HG03175 (cell line): ENCODE measurements around the gene HMGXB3.
"Not testable (repeated sequence)": the region's sequence is repeated elsewhere in the genome, so short reads cannot be mapped to it uniquely, and the experiment has no call there.

Experiments
- ATAC-seq: cut with Tn5 transposase; IDR thresholded peaks from one replicate; pipeline ENCODE4 v1.9.1; 2021; ENCODE audit warnings: mild to moderate bottlenecking, moderate library complexity; ENCODE audit not compliant: unreplicated experiment

Gene HMGXB3

DNA sequence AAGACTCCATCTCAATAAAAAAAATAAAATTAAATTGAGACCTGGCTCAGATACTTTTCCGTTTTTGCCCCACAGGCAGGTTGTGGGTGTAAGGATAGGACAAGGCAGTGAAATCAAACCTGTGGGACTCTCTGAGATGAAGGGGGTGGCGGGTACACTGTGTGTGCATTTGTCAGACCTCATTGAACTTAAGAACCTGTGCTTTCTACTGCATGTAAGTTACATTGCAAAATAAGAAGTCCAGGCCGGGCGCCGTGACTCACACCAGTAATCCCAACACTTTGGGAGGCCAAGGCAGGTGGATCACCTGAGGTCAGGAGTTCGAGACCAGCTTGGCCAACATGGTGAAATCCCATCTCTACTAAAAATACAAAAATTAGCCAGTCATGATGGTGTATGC lies 84.2 kb downstream of the HMGXB3 start:
- ATAC-seq, result not testable (repeated sequence)

- no peak for ATAC-seq
Measured at GRCh38 chr5:150085191-150085912, 84.8 kb downstream of the HMGXB3 start.

- no peak for ATAC-seq
Measured at GRCh38 chr5:150085950-150086715, 85.6 kb downstream of the HMGXB3 start, which contains the start of gene CSF1R. Gene CSF1R (minus strand): TSS chr5:150086554. CDS start chr5:150086427, 127 bp downstream.

DNA sequence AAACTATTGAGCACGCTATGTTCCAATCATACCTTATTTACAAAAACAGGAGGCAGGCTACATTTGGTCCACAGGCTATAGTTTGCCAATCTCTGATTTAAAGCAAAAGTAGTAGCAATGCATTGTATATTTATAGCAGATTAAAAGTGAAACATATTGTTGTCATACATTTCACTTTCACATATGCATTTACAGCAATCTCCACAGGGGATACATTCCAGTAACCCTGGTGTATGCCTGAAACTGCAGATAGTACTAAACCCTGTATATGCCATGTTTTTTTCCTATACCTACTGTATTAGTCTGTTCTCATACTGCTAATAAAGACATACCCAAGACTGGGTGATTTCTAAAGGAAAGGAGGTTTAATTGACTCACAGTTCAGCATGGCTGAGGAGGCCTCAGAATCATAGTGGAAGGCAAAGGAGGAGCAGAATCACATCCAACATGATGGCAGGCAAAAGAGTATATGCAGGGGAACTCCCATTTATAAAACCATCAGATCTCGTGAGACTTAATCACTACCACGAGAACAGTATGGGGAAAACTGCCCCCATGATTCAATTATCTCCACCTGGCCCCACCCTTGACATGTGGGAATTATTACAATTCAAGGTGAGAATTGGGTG lies 91.7 kb downstream of the HMGXB3 start:
- no peak for ATAC-seq

DNA sequence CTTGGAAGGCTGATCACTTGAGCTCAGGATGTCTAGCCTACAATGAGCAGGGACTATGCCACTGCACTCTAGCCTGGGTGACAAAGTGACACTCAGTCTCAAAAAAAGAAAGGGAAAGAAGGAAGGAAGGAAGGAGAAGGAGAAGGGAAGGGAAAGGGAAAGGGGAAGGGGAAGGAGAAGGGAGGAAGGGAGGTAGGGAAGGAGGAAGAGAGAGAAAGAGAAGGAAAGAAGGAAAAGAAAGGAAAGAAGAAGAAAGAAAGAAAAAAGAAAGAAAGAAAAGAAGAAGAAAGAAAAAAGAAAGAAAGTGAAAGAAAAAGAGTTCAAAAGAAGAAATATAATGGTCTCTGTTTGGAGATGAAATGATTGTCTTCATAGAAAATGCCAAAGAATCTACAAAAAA lies 96.6 kb downstream of the HMGXB3 start:
- ATAC-seq, result no peak

DNA sequence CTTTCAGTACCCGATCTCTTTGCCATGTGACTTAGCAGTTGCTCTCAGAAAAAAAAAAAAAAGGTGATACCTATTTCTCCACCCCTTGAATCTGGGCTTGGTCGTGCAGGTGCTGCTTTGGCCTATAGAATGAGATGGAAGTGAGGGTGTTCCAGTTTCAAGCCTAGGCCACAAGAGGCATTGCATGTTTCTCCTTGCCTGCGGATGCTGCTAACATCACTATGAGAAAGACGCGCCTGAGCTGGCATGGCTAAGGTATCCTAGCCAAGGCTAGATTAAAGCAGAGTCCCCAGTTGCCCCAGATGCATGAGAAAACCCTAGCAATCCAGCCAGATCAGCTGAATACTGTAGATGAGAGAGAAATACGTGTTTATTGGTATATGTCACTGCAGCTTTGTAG lies 100.5 kb downstream of the HMGXB3 start:
- ATAC-seq, result no peak
